ENCODE measurements around the gene ZER1. TPM values are rescaled to one million over a fixed set of nuclear protein-coding genes. Genes with fewer than 3 reads are reported as not detected.

ZER1 gene
- total RNA-seq, 2 experiments from 2014 or later, result 27.1 to 29.2 TPM

- H3K27ac Mint-ChIP-seq, result no peak overlapping the region
- peaks cover 3% of the 10 kb centered on the region for H3K36me3 Mint-ChIP-seq
- POLR2A ChIA-PET, result interaction anchor here (0.6 kb wide), 1 partner anchor 234 kb away, joined by 3 read pairs; no protein-coding TSS in a partner anchor
- H3K27me3 Mint-ChIP-seq, result no peaks in the 10 kb centered on the region
- H3K9me3 Mint-ChIP-seq, result no peaks in the 10 kb centered on the region
- ATAC-seq (ENCODE audit: low read depth), result no peak
- no peaks in the 10 kb centered on the region for H3K4me1 Mint-ChIP-seq
- no peak overlapping the region for H3K4me3 Mint-ChIP-seq
- peak; percentile 24 for DNase-seq
Measured at GRCh38 chr9:128714586-128715435, 56.9 kb downstream of the ZER1 start.

GRCh38 chr9:128713941-128714573 lies 57.7 kb downstream of the ZER1 start:
- Mint-ChIP-seq H3K27me3 (no peaks in the 10 kb centered on the region), H3K36me3 (peaks cover 3% of the 10 kb centered on the region), H3K9me3 (no peaks in the 10 kb centered on the region), H3K27ac (no peak overlapping the region), H3K4me1 (no peaks in the 10 kb centered on the region), H3K4me3 (no peak overlapping the region)
- DNase-seq, result peak; percentile 16
- POLR2A ChIA-PET, result interaction anchor here (0.6 kb wide), 1 partner anchor 235 kb away, joined by 3 read pairs; no protein-coding TSS in a partner anchor
- ATAC-seq (ENCODE audit: low read depth), result no peak

- Mint-ChIP-seq H3K9me3 (no peaks in the 10 kb centered on the region), H3K4me3 (no peak overlapping the region), H3K36me3 (peaks cover 3% of the 10 kb centered on the region), H3K27ac (no peak overlapping the region), H3K27me3 (no peaks in the 10 kb centered on the region), H3K4me1 (no peaks in the 10 kb centered on the region)
- POLR2A ChIA-PET, result no interaction called here
- DNase-seq (peak; percentile 21), ATAC-seq (ENCODE audit: low read depth) (no peak)
Measured at GRCh38 chr9:128713411-128713780, 58.3 kb downstream of the ZER1 start.

- Mint-ChIP-seq H3K27me3 (no peaks in the 10 kb centered on the region), H3K9me3 (no peaks in the 10 kb centered on the region), H3K27ac (no peak overlapping the region), H3K4me3 (no peak overlapping the region), H3K4me1 (no peaks in the 10 kb centered on the region), H3K36me3 (no peaks in the 10 kb centered on the region)
- POLR2A ChIA-PET, result interaction anchor here (1.7 kb wide), 1 partner anchor 11 kb away, joined by 6 read pairs; the partner anchor contains the start of gene ZDHHC12
- DNase-seq, result peak; percentile 29
- no peak for ATAC-seq (ENCODE audit: low read depth)
Measured at GRCh38 chr9:128712451-128713410, 59.0 kb downstream of the ZER1 start.

GRCh38 chr9:128707446-128707845 lies 64.3 kb downstream of the ZER1 start:
- peaks cover 4% of the 10 kb centered on the region for H3K4me1 Mint-ChIP-seq
- POLR2A ChIA-PET, result interaction anchor here (2.1 kb wide), 1 partner anchor 10 kb away, joined by 5 read pairs; no protein-coding TSS in a partner anchor
- H3K4me3 Mint-ChIP-seq, result no peak overlapping the region
- peak; percentile 8 for DNase-seq
- H3K27me3 Mint-ChIP-seq, result no peaks in the 10 kb centered on the region
- ATAC-seq (ENCODE audit: low read depth), result no peak
- H3K9me3 Mint-ChIP-seq, result no peaks in the 10 kb centered on the region
- no peaks in the 10 kb centered on the region for H3K36me3 Mint-ChIP-seq
- H3K27ac Mint-ChIP-seq, result no peak overlapping the region

GRCh38 chr9:128706671-128707381 lies 64.9 kb downstream of the ZER1 start:
- peak; percentile 26 for DNase-seq
- H3K27ac Mint-ChIP-seq, result no peak overlapping the region
- no peak overlapping the region for H3K4me3 Mint-ChIP-seq
- no peaks in the 10 kb centered on the region for H3K36me3 Mint-ChIP-seq
- no peaks in the 10 kb centered on the region for H3K27me3 Mint-ChIP-seq
- H3K4me1 Mint-ChIP-seq, result peaks cover 6% of the 10 kb centered on the region
- no peak for ATAC-seq (ENCODE audit: low read depth)
- POLR2A ChIA-PET, result interaction anchor here (2.1 kb wide), 1 partner anchor 9 kb away, joined by 5 read pairs; no protein-coding TSS in a partner anchor
- no peaks in the 10 kb centered on the region for H3K9me3 Mint-ChIP-seq

- ATAC-seq (ENCODE audit: low read depth) (no peak), DNase-seq (no peak)
- Mint-ChIP-seq H3K9me3 (no peaks in the 10 kb centered on the region), H3K4me1 (peaks cover 10% of the 10 kb centered on the region), H3K27me3 (no peaks in the 10 kb centered on the region), H3K27ac (no peak overlapping the region), H3K4me3 (no peak overlapping the region), H3K36me3 (no peaks in the 10 kb centered on the region)
- POLR2A ChIA-PET, result interaction anchor here (0.5 kb wide), 1 partner anchor 269 kb away, joined by 3 read pairs; no protein-coding TSS in a partner anchor
Measured at GRCh38 chr9:128706045-128706444, 65.7 kb downstream of the ZER1 start.

GRCh38 chr9:128705051-128705965 lies 66.4 kb downstream of the ZER1 start:
- no peak for ATAC-seq (ENCODE audit: low read depth)
- Mint-ChIP-seq H3K27me3 (no peaks in the 10 kb centered on the region), H3K27ac (no peak overlapping the region), H3K4me1 (peaks cover 10% of the 10 kb centered on the region), H3K36me3 (no peaks in the 10 kb centered on the region), H3K9me3 (no peaks in the 10 kb centered on the region), H3K4me3 (no peak overlapping the region)
- peak; percentile 30 for DNase-seq
- POLR2A ChIA-PET, result interaction anchor here (0.5 to 1.1 kb wide), 2 partner anchors 16 to 270 kb away, joined by 3 read pairs; partner anchors contain the start of gene SET

- Mint-ChIP-seq H3K4me1 (peaks cover 10% of the 10 kb centered on the region), H3K9me3 (no peaks in the 10 kb centered on the region), H3K4me3 (no peak overlapping the region), H3K27ac (no peak overlapping the region), H3K36me3 (no peaks in the 10 kb centered on the region), H3K27me3 (no peaks in the 10 kb centered on the region)
- DNase-seq (no peak), ATAC-seq (ENCODE audit: low read depth) (no peak)
- POLR2A ChIA-PET, result interaction anchor here (0.7 to 1.5 kb wide), 4 partner anchors 15 to 114 kb away, joined by 3 to 4 read pairs (median 4); partner anchors contain the start of genes ENDOG, SET and ZDHHC12
Measured at GRCh38 chr9:128704356-128704670, 67.4 kb downstream of the ZER1 start.

GRCh38 chr9:128703616-128704355 lies 67.9 kb downstream of the ZER1 start:
- ATAC-seq (ENCODE audit: low read depth) (no peak), DNase-seq (peak; percentile 30)
- no peaks in the 10 kb centered on the region for H3K9me3 Mint-ChIP-seq
- H3K27ac Mint-ChIP-seq, result peak overlapping the region; percentile 48
- no peaks in the 10 kb centered on the region for H3K27me3 Mint-ChIP-seq
- POLR2A ChIA-PET, result interaction anchor here (0.7 to 1.5 kb wide), 5 partner anchors 14 to 115 kb away, joined by 3 to 4 read pairs (median 4); partner anchors contain the start of genes ENDOG, SET and ZDHHC12
- H3K36me3 Mint-ChIP-seq, result no peaks in the 10 kb centered on the region
- H3K4me1 Mint-ChIP-seq, result peaks cover 10% of the 10 kb centered on the region
- peak overlapping the region; percentile 92 for H3K4me3 Mint-ChIP-seq
